ENCODE measurements around the gene CHCHD3.
"Not testable (repeated sequence)": the region's sequence is repeated elsewhere in the genome, so short reads cannot be mapped to it uniquely, and the experiment has no call there.

CHCHD3 gene

DNA sequence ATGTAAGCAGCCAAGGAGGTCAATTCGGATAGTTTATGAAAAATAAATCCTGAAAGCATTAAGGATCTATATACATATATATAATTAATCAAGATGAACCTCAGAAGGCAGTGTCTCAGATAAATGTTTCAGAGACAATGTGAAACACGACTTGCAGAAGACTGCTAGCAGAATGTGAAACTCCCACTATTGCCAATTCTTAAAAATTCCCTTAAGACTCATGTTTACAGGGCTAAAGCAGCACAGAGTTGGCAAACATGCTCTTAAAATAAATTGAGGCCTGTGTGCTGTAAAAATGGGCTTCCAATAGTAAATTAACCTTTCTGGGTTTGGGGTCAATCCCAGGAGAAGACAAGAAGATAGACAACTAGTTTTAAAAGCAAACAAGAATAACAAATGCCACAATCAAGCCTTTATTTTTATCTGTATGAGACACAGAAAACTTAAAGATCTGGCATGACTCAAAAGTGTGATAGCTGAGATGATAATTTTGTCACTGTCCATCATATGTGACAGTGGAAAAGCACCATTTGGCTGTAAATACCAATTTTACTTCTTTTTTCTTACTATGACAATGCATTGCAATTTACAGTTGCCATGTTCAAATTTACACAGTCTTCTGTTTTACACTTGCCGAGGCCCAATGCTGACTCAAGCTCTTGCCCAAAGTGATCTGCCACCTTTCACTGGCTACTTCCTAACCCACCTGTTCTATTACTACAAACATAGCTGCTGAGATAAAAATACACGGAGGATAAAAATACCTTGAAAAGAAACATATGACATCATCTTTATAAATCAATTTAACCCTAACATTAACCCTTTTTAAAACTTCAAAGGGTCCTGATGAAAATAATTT lies 78.6 kb downstream of the CHCHD3 start:
- no peak for DNase-seq (ENCODE audit: low spot score)

DNA sequence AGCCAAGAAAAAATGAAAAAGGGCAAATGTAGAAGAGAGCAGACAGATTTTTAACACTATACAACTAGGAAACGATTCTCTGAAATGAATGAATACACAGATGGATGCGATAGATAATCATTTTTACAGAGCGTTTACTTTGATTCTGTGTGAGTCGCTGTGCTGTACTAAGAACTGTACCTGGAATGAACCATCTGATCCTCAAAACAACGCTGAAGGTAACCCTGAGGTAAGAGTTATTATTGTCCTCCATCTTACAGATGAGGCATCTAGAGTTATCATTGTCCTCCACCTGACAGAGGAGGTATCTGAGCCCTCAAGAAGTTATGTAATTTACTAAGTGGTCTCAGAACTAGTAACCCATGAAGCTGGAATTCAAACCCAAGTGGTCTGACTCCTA lies 80.2 kb downstream of the CHCHD3 start:
- no peak for DNase-seq (ENCODE audit: low spot score)

DNA sequence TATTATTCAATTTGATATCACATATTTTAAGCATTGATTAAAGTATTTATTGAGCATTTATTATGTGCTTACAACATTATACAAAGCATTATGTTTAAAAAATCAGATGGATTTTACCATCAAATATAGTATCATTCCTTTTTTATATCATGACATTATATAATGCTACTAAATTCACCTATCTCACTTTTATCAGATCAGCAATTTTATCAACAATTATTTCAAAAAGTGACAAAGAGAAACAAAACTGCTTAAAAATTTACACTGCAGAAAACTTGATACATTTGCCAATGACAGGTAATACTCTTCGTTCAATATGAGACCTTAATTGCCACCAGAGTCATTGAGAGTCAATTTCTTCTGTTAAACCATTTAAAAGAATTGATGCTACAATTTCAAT lies 82.0 kb downstream of the CHCHD3 start:
- DNase-seq (ENCODE audit: low spot score) = no peak

DNA sequence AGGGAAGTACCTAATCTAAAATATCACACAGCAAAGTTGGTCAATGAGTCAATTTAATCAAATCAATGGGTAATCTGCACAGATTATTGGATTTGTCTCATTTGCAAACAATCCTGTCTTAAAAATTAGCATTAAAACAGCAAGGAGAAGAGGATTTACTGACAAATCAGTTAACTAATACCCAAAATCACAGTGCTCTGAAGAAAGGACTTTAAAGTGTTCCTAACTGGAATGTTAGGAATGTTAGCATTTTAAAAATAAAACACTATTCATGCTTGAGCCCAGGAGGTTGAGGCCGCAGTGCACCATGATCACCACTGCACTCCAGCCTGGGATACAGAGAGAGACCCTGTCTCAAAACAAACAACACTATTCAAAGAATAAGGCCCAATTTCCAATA lies 83.1 kb downstream of the CHCHD3 start:
- no peak for DNase-seq (ENCODE audit: low spot score)

DNA sequence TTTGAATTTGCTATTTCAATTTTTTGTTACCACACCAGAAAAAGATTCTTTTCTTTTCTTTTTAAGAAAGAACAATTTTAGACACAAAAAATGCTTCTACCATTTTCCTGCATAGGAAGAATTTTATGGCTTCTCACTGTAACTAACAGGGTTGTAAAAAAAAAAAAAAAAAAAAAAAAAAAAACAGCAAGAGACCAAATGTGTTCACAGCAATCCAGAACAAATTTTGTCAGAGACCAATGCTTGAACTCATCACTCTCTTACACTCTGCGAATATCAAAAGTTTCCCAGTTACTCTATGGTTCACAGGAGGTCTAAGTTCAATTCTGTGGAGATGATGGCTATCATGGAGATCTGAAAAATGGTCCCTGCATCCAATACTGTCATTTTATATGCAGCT lies 84.4 kb downstream of the CHCHD3 start:
- DNase-seq (ENCODE audit: low spot score) = no peak

DNA sequence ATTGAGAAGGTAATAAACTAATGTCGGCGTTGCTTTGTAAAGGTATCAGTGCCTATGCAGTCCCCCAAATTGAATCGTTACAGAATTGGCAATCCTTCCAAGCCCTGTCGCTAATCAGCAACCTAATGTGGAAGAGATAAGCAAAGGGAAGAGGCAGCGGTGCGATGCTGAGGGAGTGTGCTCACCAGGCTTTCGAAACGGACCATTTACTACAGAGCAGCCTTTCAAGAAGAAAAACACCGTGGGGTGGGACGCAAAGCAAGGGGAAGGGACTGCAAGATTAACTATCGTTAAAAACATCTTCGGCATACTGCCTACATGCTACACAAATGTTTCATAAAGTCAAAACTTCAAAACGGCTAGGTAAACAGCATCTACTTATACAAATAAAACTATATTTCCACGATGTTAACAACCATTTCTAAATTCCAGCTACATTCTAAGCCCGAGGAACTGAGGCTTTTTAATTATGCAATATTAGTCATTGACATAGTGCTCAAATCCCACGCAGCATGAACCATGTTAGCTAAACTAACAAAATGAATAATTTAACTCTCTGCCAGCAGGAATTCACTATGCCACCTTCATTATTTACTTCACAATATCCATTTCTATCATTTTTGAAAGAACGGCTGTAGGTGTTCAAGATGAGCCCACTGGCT lies 85.2 kb downstream of the CHCHD3 start:
- DNase-seq (ENCODE audit: low spot score) = no peak

DNA sequence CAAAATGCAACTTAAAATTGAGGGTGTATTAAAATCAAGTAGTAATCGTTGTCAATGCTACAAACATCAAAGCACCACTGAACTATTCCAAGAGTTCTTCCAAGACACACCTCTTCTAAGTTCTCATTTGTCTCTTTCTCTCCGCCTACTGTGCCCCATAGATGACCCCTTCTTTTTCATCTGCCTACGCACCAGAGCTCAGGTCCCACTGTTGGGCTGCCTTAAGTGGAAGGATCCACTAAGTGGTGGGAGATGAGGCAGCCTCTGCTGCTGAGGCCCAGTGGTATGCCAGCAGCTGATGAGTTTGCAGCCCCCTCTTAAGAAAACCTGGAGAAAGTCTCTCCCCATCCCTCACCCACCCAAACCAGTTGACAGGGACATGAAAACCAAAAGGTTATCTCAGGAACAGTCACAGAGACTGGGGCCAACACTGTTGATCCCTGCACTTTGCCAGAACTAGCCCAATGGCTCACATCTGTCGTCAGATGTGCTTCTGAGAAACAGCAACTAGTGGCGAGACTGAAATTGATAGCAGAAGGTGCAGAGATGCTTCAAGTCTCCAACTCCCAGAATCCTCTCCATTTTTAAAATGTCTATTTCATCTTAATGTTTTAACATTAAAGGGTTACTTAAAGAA lies 88.4 kb downstream of the CHCHD3 start:
- DNase-seq (ENCODE audit: low spot score) = no peak

DNA sequence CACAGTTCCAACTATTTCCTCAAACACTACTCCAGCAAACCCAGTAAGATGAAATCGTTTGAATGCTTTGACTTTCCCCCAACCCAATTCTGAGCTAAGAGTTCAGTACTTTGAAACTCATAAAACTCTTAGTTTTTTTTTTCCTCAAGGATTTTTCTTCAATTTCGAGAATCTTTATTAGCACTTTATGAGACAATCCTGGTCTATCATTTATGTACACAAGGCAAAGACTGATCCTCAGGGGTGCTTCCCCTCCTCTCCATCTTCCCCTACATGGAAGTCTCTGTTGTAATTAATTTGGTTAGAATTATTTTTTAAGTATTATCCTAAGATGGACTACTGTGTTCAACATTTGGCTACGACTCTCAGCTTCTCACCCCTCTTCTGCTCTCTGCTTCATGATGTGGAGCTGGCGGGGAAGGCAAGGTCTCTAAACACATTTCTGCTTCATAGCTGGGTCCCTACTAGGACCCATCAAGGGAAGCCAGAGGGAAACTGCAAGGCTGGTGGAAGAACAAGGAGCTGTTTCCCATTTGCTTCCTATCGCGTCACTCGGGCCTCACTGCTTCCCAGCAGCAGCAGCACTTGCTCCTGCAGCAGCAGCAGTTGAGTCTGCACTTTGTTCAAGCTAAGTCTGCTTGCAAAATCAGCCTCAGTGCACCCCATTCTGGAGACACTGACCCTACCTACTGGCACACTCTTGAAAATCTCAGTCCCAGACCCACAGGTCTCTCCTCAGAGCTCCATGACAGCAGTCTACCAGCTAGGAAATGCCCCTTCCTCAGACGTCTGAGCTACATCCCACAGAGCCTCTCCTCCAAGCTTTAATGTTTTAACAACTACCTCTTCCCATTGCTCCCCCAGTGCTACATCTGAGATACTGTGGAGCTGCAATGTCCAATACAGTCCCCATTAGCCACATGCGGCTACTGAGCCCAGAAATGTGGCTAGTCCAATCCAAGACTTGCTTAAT lies 90.0 kb downstream of the CHCHD3 start:
- no peak for DNase-seq (ENCODE audit: low spot score)

DNA sequence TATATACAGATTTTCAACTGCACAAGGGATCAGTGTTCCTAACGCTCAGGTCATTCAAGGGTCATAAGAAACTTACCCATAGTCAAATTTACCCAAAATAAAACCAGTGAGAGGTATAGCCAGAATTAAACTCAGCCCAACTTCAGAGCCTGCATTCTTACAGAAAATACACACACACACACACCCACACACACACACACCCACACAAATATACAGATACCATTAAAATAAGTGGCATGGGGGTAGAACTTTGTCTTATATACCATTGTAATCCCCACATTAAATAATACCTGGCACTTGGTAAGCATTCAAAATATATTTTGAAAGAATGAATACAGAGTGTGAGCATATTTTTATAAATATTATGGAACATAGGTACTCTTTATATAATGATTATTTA lies 93.8 kb downstream of the CHCHD3 start:
- no peak for DNase-seq (ENCODE audit: low spot score)

DNA sequence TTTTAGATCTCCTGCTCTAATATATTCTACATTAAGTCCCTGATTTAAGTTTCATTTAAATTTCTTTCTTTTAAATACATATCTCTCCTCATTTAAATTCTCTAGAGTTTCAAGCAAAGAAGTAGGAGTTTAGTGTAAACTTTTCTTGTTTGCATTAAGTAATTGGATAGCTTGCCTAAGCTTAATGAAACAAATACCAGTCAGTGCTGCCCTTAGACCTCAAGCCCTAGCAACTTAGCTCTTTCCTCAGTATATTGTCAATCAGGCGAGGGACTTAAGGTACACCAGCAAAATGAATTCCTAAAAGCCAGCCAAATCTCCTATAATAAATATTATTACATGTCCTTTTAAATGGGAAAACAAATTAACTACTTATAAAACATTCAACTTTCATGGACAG lies 101.5 kb downstream of the CHCHD3 start:
- no peak for DNase-seq (ENCODE audit: low spot score)

DNA sequence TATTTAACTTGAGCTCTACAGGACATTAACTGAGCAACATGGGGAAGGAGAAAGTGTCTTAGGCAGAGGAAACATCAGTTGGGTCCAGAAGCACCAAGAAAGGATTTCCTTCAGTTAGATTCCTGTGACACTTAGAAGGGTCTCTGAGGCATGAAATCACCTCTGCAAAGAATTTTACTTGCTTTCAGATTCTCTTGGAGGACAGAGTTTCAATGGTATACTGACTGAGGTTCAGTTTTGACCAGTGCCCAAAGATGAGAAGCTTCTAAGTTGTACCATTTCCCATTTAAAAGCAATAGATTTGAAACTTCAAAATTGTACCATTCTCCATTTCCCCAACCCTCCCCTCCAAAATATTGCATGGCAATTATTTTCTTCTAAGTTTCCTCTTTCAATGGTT lies 102.4 kb downstream of the CHCHD3 start:
- no peak for DNase-seq (ENCODE audit: low spot score)

DNA sequence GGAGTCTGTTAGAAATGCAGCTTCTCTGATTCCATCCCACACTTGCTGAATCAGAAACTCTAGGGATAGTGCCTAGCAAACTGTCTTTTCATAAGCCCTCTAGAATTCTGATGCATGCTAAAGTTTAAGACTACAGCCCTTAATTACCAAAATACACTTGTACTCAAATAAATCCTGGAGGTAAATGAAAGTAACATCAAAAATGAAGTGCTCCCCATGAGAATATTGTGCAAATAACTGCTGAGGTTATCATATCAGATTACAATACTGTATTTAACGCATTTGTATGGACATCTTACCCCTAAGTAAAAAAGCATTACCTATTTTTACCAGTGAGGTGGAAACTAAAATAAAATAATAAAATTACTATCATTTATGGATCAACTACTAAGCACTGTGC lies 104.7 kb downstream of the CHCHD3 start:
- DNase-seq (ENCODE audit: low spot score) = no peak

DNA sequence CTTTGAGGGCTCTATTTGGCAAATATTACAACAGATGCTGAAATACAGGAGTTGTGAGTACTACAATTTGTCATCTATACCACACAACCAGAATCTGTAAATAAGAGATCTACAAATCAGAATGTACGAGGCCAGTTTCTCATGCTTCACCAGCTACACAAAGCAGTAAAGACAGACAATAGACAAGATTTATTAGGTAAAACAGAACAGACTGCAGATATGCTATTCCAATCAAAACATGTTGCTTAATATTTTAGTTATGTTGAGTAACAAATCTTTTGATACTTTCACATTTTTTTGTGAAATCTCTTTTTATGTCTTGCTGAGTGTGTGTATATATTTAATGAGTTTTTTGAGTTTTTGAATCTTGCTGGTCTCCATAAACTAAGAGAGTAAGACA lies 109.1 kb downstream of the CHCHD3 start:
- DNase-seq (ENCODE audit: low spot score) = no peak

DNA sequence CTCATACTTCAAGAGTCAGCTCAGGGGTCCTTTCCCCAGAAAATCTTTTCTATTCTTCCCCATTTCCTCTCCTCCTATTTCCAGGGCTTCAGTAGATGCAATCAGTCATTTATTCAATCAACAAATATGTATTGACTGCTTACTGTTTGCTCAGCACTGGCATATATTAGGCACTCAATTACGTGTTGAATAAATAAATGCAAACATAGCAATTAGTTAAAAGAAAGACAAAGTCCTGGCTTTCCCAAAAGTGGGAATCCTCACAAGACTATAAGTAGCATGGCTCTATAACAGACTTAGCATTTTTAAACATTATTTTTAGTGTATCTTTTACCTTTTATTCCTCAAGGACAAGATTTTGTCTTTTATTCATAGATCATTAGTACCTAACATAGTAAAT lies 111.6 kb downstream of the CHCHD3 start:
- no peak for DNase-seq (ENCODE audit: low spot score)

DNA sequence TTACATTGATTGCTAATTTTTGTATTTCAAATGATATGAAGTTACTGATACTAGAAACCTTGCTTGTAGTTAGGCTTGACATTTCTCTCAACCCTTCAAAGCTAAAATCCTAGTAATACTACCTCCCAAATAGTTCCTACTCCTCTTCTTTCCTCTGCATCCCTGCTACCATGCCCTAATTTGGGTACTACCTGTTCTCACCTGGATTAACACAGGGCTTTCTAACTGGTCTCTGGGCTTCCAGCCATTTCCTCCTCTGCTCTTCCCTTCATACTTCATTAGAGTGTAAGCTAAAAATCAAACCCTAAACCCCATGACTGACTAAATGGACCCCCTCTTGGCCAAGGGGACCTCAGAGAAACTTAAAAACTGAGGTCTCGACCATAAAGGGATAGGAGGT lies 112.4 kb downstream of the CHCHD3 start:
- DNase-seq (ENCODE audit: low spot score) = no peak

DNA sequence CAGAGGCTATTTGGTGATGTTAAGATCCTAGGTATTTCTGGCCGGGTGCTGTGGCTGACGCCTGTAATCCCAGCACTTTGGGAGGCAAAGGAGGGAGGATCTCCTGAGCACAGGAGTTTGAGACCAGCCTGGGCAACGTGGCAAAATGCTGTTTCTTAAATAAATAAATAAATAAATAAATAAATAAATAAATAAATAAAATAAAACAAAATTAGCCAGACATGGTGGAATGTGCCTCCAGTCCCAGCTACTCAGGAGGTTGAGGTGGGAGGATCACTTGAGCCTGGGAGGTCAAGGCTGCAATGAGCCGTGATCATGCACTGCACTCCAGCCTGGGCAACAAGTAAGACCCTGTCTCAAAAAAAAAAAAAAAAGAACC lies 114.4 kb downstream of the CHCHD3 start:
- DNase-seq (ENCODE audit: low spot score) = not testable (repeated sequence)

DNA sequence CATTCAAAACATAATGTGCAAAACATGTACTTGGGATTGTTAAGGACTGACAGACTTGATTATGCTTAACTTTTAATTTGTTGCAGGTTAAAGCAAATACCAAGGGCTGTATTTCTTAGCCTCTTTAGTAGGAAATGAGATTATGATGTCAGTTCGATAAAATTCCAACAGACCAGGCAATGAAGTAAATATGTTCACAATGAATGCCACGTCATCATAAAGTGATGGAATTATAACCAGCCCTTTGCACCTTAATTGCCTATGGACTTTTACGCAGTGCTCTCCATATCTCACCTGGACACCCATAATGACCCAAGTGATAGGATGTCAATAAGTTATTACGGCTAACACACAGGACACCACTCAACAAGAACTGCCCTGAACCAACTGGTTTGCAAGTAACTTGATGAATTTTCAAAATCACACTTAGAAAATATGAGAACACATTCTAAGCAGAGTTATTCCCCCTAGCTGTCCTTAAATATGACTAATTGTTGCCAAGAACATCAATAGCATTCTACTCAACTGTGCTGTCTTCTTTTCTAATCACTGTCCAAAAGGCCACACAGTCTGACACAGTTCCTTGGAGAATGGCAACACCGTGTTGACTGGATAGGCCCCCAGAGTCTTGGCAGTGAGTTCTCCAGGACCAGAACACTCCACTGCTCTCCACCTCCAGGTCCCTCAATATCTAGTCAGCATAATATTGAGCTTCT lies 115.0 kb downstream of the CHCHD3 start:
- DNase-seq (ENCODE audit: low spot score) = no peak

DNA sequence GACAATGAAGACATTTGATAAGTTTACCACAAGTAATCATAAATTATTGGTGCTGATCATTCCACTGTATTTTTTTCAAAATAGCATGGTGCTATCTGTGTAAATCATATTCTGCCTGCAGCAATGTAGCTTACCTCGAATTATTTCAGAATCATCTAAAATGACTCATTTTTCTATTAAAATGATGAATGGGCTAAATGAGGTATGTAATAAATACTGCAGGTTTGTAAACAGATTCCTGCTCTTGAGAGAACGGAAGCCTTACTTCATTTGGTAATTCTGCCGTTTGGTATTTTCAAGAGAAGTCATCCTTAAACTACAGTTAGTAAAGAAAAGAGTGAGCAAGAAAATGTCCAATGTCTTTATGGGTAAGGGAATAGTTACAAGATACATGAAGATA lies 115.9 kb downstream of the CHCHD3 start:
- no peak for DNase-seq (ENCODE audit: low spot score)

DNA sequence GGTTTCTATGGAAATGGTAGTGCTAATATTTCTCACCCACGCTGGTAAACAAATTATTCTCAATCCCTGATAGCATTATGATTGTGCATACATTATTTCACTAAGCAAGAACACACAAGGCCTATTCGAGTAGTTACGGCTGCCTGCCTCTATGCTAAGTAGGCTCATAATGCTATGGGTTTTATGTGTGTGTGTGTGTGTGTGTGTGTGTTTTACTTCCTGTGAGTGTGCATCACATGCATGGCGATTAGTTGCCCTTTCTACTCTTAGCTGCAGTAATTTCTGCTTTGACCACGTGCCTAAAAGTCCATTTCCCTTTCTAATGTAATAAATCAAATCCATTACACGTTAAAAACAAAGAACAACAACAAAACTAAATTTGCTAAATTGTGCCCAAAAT lies 117.0 kb downstream of the CHCHD3 start:
- no peak for DNase-seq (ENCODE audit: low spot score)

DNA sequence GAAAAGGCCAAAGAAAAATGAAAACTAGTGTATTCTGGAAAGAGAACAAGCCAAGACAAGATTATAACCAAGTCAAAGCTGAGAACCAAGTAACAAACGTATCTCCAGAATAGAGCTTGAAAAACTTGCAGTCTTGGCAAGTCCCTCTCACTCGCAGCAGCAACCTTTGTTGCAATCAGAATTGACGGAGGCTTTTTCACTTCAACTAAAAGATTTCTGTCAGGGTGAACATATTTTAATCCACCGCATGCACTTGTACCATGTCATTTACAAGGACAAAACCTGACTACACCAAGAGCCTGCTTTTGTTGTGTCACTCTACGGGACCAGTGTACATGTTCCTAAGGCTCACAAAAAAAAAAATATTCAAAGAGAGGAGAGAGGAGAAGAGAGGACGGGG lies 122.0 kb downstream of the CHCHD3 start:
- no peak for DNase-seq (ENCODE audit: low spot score)

DNA sequence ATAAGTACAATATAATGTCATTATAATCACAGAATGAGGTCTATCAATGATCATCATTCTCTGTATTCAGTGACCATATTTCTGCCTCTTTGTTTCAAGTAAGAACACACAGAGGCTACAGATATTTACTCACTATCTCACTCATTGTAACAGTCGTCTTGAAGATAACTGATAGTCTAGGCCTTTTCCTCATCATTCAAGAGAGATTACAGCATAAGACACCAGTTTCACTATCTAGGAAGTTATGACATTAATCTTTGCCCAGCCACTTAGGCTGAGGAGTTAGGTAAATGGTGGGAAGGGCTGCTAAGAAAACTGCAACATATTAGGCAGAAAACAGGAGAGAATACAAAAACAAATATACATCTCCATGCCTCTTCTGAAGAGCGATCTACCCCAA lies 125.3 kb downstream of the CHCHD3 start:
- no peak for DNase-seq (ENCODE audit: low spot score)

DNA sequence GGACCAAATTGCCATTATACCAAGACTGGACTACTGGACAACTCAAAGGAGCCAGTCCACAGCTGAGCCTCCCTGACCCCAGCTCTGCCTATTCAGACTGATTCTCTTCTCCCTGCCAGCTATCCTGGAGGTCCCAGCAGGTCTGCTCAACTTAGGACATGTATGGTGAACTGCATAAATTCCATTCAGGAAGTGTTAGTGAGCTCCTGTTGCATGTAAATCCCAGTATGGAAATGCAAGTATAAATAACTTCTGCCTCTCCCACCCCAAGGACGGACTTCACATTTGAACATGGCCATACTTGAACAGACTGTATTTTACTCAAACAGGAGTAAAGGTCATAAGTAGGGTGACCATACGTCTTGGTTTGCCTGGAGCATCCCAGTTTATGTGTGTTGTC lies 128.4 kb downstream of the CHCHD3 start:
- DNase-seq (ENCODE audit: low spot score) = no peak

Measured in AG08396 (cell line).